Myocyte (in vitro differentiated cells): ENCODE measurements around the gene PRSS37. TPM values are rescaled to one million over a fixed set of nuclear protein-coding genes. Genes with fewer than 3 reads are reported as not detected.

ENCODE experiments used
- DNase-seq: peaks from one replicate; pipeline ENCODE4 v3.0.0-alpha.2; 2012; ENCODE audit warnings: low read depth
- total RNA-seq: library from RNA; depleted of rRNA; stranded (reverse); fragments of >200 nt; gene quantifications from 2 replicates; pipeline ENCODE4 v1.2.3, GENCODE V29; 2014

PRSS37 gene
- total RNA-seq, 1 donor from 2014 or later, result not detected

GRCh38 chr7:141788296-141788695 lies 53.0 kb downstream of the PRSS37 start:
- no peak for DNase-seq

Other genes with a start within 250 kb of the PRSS37 start
- gene DENND11, start 139.3 kb downstream of the PRSS37 start, total RNA-seq, result 2.3 TPM in 2 replicates
- not detected in 2 replicates for gene WEE2, start 133.1 kb downstream of the PRSS37 start, total RNA-seq
- gene SSBP1, start 103.1 kb downstream of the PRSS37 start, total RNA-seq, result 182 and 193 TPM in 2 replicates
- gene TAS2R3, start 77.4 kb downstream of the PRSS37 start, total RNA-seq, result 0.78 TPM in 1 of 2 replicates, not detected in the other
- 0.40 and 0.68 TPM in 2 replicates for gene TAS2R4, start 64.8 kb downstream of the PRSS37 start, total RNA-seq
- gene TAS2R5, start 51.3 kb downstream of the PRSS37 start, total RNA-seq, result 0.52 and 0.56 TPM in 2 replicates
- gene OR9A4, start 74.9 kb upstream of the PRSS37 start, total RNA-seq, result not detected in 2 replicates
- 0.16 TPM in 1 of 2 replicates, not detected in the other for gene CLEC5A, start 105.5 kb upstream of the PRSS37 start, total RNA-seq
- gene TAS2R38, start 132.3 kb upstream of the PRSS37 start, total RNA-seq, result not detected in 2 replicates
- gene MGAM, start 154.4 kb upstream of the PRSS37 start, total RNA-seq, result 0.03 and 0.16 TPM in 2 replicates